K562 (cell line): ENCODE results near the gene SIGMAR1. TPM values are rescaled to one million over a fixed set of nuclear protein-coding genes. Genes with fewer than 3 reads are reported as not detected.

ENCODE experiments used
- BCOR ChIP-seq: fragments of 450-650 bp; IDR thresholded peaks from 2 replicates; pipeline ENCODE4 v1.6.1; 2016
- CC2D1A ChIP-seq: fragments of 450-650 bp; IDR thresholded peaks from 2 replicates; pipeline ENCODE4 v1.6.1; 2017; ENCODE audit warnings: mild to moderate bottlenecking
- CTBP1 ChIP-seq: fragments of 450-650 bp; IDR thresholded peaks from 2 replicates; pipeline ENCODE4 v1.6.1; 2016; ENCODE audit warnings: borderline replicate concordance
- CXXC5 ChIP-seq: fragments of 250-450 bp; sonication (Bioruptor Pico); IDR thresholded peaks from 2 replicates; pipeline ENCODE4 v1.8.0; 2022; ENCODE audit warnings: inconsistent platforms, mild to moderate bottlenecking, moderate library complexity
- DDX20 ChIP-seq: fragments of 450-650 bp; IDR thresholded peaks from 2 replicates; pipeline ENCODE4 v1.6.1; 2016; ENCODE audit warnings: missing genetic modification characterization, low read depth, mild to moderate bottlenecking, missing compliant biosample characterization, moderate library complexity
- DPF2 ChIP-seq: fragments of 450-650 bp; IDR thresholded peaks from 2 replicates; pipeline ENCODE4 v1.6.1; 2016
- GTF3C2 ChIP-seq: IDR thresholded peaks from 3 replicates; pipeline ENCODE4 v1.6.1; 2011; ENCODE audit warnings: borderline replicate concordance, mild to moderate bottlenecking, moderate library complexity; ENCODE audit not compliant: insufficient read length; ENCODE audit errors: extremely low read depth
- HDAC3 ChIP-seq: fragments of 450-650 bp; IDR thresholded peaks from 2 replicates; pipeline ENCODE4 v1.6.1; 2018; ENCODE audit warnings: borderline replicate concordance, mild to moderate bottlenecking, moderate library complexity; ENCODE audit not compliant: partially characterized antibody
- KAT8 ChIP-seq: fragments of 450-650 bp; IDR thresholded peaks from 2 replicates; pipeline ENCODE4 v1.6.1; 2016; ENCODE audit warnings: low read depth, mild to moderate bottlenecking
- NCOA4 ChIP-seq: fragments of 450-650 bp; IDR thresholded peaks from 2 replicates; pipeline ENCODE4 v1.6.1; 2018; ENCODE audit warnings: mild to moderate bottlenecking; ENCODE audit not compliant: partially characterized antibody
- PCBP1 ChIP-seq: fragments of 200-400 bp; formaldehyde crosslinking; IDR thresholded peaks from 2 replicates; pipeline ENCODE4 v1.6.1; 2018; ENCODE audit warnings: mild to moderate bottlenecking, low read depth, low read length; ENCODE audit not compliant: poor library complexity, severe bottlenecking
- RB1 ChIP-seq: fragments of 450-650 bp; IDR thresholded peaks from 2 replicates; pipeline ENCODE4 v1.6.1; 2017; ENCODE audit warnings: low read depth, mild to moderate bottlenecking
- RBBP5 ChIP-seq: fragments of 200-600 bp; sonication (generic); IDR thresholded peaks from 2 replicates; pipeline ENCODE4 v1.6.1; 2012; ENCODE audit warnings: borderline replicate concordance, mild to moderate bottlenecking, low read length, control low read depth, inconsistent platforms; ENCODE audit not compliant: insufficient read depth, poor library complexity, severe bottlenecking
- RCOR1 ChIP-seq, 2 experiments: IDR thresholded peaks; 2 replicates each; pipeline ENCODE4 v1.6.1; 2012; ENCODE audit warnings: low read depth in 2 of 2, low read length in 2 of 2, borderline replicate concordance in 1 of 2, improper control_type of control experiment in 1 of 2
- polyA plus RNA-seq, 8 experiments: library from polyadenylated mRNA; depleted of rRNA in 4 of 8; stranded (reverse) in 5 of 8; unstranded in 3 of 8; fragments of >200 nt; fragmentation: Nextera tagmentation in 2 of 8; fragmentation: Illumina TruSeq in 1 of 8; extraction: Ambion mirVana in 2 of 8; extraction: Trizol in 1 of 8; gene quantifications; 2 replicates each; pipeline versions ENCODE4 v1.2.1 to v1.2.3, GENCODE V29; 2011 to 2014; ENCODE audit warnings: inconsistent platforms in 1 of 8, missing spikeins in 1 of 8
- total RNA-seq, 7 experiments: library from RNA; depleted of rRNA in 6 of 7; stranded (reverse); fragments of >200 nt in 6 of 7; fragmentation: Illumina TruSeq in 2 of 7; extraction: Trizol in 2 of 7; gene quantifications; 2 replicates each; pipeline versions ENCODE4 v1.2.1 to v1.2.3, GENCODE V29; 2011 to 2021; ENCODE audit warnings: low replicate concordance in 1 of 7
- TF ChIP-seq, protein P1 (sequence below): fragments of 450-650 bp; formaldehyde crosslinking; IDR thresholded peaks from 2 replicates; pipeline ENCODE4 v1.4.0; 2020; ENCODE audit warnings: mild to moderate bottlenecking, moderate library complexity
- TF ChIP-seq, protein P2 (sequence below), 2 experiments: fragments of 450-650 bp; IDR thresholded peaks; 2 replicates each; pipeline ENCODE4 v1.6.1; 2016
- TF ChIP-seq, protein P3 (sequence below), 3 experiments: IDR thresholded peaks in 2 of 3; conservative IDR thresholded peaks in 1 of 3; 2 replicates each; pipeline ENCODE4 v1.5.1; 2011 to 2012; ENCODE audit warnings: low read length in 3 of 3, mild to moderate bottlenecking in 3 of 3, control low read depth in 2 of 3, improper control_type of control experiment in 1 of 3, inconsistent platforms in 1 of 3, low read depth in 1 of 3, mixed read lengths in 1 of 3, moderate library complexity in 1 of 3; ENCODE audit not compliant: insufficient read depth in 2 of 3

Gene SIGMAR1
- total and polyA plus RNA-seq, 9 of the 15 experiments (the other 6 are each of a cell fraction or from before 2014, with no cell fraction given) = 6.9 to 80.0 (median 35.2) TPM

DNA sequence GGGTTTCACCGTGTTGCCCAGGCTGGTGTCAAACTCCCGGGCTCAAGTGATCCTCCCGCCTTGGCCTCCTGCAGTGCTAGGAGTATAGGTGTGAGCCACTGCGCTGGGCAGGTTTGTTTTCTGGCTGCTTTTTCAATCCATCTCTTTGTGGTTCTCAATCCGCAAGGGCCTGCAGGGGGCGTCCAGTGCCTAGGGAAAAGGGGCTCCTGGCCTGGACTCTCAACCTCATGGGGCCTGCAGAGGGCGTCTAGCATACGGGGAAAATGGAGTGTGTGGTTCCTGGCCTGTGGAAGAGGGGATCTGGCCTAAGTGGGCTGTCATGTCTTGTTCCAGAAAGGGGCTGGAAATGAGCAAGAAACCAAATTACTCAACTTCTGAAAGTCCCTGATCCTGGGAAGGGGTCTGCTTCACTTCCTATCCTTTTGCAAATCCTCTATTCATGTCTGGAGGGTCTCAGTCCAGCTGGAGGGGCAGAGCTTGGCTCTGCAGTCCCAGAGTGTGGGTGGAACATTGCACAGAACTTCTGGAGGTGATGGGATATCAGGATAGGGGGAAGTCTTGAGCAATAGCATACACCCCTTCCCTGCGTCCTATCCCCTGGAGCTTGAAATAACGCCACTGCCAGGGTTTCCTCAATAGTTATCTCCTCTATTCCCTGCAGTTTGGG, 37.6 kb upstream of the SIGMAR1 start (continued):
- no peak for TF ChIP-seq RBBP5
- TF ChIP-seq, protein P1, sequence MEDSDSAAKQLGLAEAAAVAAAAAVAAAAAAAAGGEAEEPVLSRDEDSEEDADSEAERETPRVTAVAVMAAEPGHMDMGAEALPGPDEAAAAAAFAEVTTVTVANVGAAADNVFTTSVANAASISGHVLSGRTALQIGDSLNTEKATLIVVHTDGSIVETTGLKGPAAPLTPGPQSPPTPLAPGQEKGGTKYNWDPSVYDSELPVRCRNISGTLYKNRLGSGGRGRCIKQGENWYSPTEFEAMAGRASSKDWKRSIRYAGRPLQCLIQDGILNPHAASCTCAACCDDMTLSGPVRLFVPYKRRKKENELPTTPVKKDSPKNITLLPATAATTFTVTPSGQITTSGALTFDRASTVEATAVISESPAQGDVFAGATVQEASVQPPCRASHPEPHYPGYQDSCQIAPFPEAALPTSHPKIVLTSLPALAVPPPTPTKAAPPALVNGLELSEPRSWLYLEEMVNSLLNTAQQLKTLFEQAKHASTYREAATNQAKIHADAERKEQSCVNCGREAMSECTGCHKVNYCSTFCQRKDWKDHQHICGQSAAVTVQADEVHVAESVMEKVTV (CRISPR knock-in tag) = 0 out of 2 replicates have a peak, but pooled peaks have one; percentile 20
- TF ChIP-seq DPF2 = no peak
- no peak for TF ChIP-seq KAT8
- no peak for TF ChIP-seq PCBP1
- TF ChIP-seq BCOR = no peak
- no peak for TF ChIP-seq NCOA4
- TF ChIP-seq HDAC3 = no peak
- 0 out of 4 replicates have a peak, but pooled peaks of 1 of the 2 experiments have one; percentile 30 for TF ChIP-seq RCOR1 (IDR thresholded peaks at IDR 0.05; ENCODE audit: borderline replicate concordance in 1 of 2, low read depth in 2 of 2, low read length in 2 of 2)
- TF ChIP-seq, protein P2, sequence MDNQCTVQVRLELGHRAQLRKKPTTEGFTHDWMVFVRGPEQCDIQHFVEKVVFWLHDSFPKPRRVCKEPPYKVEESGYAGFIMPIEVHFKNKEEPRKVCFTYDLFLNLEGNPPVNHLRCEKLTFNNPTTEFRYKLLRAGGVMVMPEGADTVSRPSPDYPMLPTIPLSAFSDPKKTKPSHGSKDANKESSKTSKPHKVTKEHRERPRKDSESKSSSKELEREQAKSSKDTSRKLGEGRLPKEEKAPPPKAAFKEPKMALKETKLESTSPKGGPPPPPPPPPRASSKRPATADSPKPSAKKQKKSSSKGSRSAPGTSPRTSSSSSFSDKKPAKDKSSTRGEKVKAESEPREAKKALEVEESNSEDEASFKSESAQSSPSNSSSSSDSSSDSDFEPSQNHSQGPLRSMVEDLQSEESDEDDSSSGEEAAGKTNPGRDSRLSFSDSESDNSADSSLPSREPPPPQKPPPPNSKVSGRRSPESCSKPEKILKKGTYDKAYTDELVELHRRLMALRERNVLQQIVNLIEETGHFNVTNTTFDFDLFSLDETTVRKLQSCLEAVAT (IDR thresholded peaks at IDR 0.05) = 0 out of 4 replicates have a peak, but pooled peaks of 1 of the 2 experiments have one; percentile 14
- no peak for TF ChIP-seq GTF3C2
- TF ChIP-seq CXXC5 (CRISPR knock-in tag) = 0 out of 2 replicates have a peak, but pooled peaks have one; percentile 23
- 0 out of 2 replicates have a peak, but pooled peaks have one; percentile 17 for TF ChIP-seq CTBP1
- no peak for TF ChIP-seq DDX20 (tag)
- no peak for TF ChIP-seq CC2D1A
- TF ChIP-seq RB1 = peak; percentile 72; the same call in 1 of the 2 replicates
- TF ChIP-seq, protein P3, sequence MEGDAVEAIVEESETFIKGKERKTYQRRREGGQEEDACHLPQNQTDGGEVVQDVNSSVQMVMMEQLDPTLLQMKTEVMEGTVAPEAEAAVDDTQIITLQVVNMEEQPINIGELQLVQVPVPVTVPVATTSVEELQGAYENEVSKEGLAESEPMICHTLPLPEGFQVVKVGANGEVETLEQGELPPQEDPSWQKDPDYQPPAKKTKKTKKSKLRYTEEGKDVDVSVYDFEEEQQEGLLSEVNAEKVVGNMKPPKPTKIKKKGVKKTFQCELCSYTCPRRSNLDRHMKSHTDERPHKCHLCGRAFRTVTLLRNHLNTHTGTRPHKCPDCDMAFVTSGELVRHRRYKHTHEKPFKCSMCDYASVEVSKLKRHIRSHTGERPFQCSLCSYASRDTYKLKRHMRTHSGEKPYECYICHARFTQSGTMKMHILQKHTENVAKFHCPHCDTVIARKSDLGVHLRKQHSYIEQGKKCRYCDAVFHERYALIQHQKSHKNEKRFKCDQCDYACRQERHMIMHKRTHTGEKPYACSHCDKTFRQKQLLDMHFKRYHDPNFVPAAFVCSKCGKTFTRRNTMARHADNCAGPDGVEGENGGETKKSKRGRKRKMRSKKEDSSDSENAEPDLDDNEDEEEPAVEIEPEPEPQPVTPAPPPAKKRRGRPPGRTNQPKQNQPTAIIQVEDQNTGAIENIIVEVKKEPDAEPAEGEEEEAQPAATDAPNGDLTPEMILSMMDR (IDR thresholded peaks at IDR 0.05 in 2 of 3, conservative IDR thresholded peaks at IDR 0.05 in 1 of 3; ENCODE audit: insufficient read depth in 2 of 3, low read depth in 1 of 3, low read length in 3 of 3) = peak; percentile 85 to 99 (median 99)
